T-cell (primary cell): Measurements from ENCODE around the gene WNK2. TPM values are rescaled to one million over a fixed set of nuclear protein-coding genes. Genes with fewer than 3 reads are reported as not detected.

Source experiments
- ATAC-seq, 4 experiments: fragments of 200-7000 bp in 3 of 4; fragments of 150-1000 bp in 1 of 4; cut with Tn5 transposase; replicated peaks in 1 of 4; 1 replicate in 3 of 4; 2 replicates in 1 of 4; pipeline ENCODE4 v1.10.0; 2021; ENCODE audit warnings: moderate library complexity in 3 of 4, mild to moderate bottlenecking in 2 of 4, moderate number of reproducible peaks in 1 of 4
- CTCF ChIA-PET, 2 donors: fragments of 300-600 bp; sonication (Branson Sonifier 250); formaldehyde crosslinking; loops; one replicate each; lab custom pipeline; 2022; ENCODE audit warnings: antibody characterized with exemption in 2 of 2; lab: Charles Lee
- POLR2A ChIA-PET, 2 donors: fragments of 300-600 bp; sonication (Branson Sonifier 250); formaldehyde crosslinking; loops; one replicate each; lab custom pipeline; 2022; ENCODE audit warnings: antibody characterized with exemption in 2 of 2; lab: Charles Lee
- DNase-seq, 35 experiments: peaks; one replicate each; pipeline versions ENCODE4 v3.0.0 to v3.0.0-alpha.2; 2013 to 2023
- H3K27ac ChIP-seq: one replicate; pipeline ENCODE4 v1.5.1; 2013; ENCODE audit warnings: low read length
- H3K27me3 ChIP-seq, 2 experiments: replicated peaks in 1 of 2; 1 replicate in 1 of 2; 2 replicates in 1 of 2; pipeline versions ENCODE4 v1.6.1 to v1.7.0; 2013; ENCODE audit warnings: low read length in 1 of 2, mixed read lengths in 1 of 2; ENCODE audit not compliant: control insufficient read depth in 2 of 2, insufficient read depth in 2 of 2; ENCODE audit errors: extremely low read depth in 1 of 2
- H3K36me3 ChIP-seq, 2 donors: 1 replicate in 1 of 2; 2 replicates in 1 of 2; pipeline versions ENCODE4 v1.6.1 to v1.7.0; 2013; ENCODE audit warnings: low read length in 1 of 2; ENCODE audit not compliant: control insufficient read depth in 2 of 2, insufficient read depth in 1 of 2; ENCODE audit errors: extremely low read depth in 1 of 2
- H3K4me1 ChIP-seq, 2 experiments: 1 replicate in 1 of 2; 2 replicates in 1 of 2; pipeline versions ENCODE4 v1.6.1 to v1.7.0; 2013; ENCODE audit warnings: low read length in 2 of 2, mixed read lengths in 1 of 2; ENCODE audit not compliant: insufficient read depth in 2 of 2, control insufficient read depth in 1 of 2; ENCODE audit errors: extremely low read depth in 1 of 2
- H3K4me3 ChIP-seq, 2 donors: 1 replicate in 1 of 2; 2 replicates in 1 of 2; pipeline versions ENCODE4 v1.5.1 to v1.7.0; 2013; ENCODE audit warnings: mild to moderate bottlenecking in 2 of 2, low read length in 1 of 2, moderate library complexity in 1 of 2; ENCODE audit not compliant: control insufficient read depth in 1 of 2; ENCODE audit errors: extremely low read depth in 1 of 2
- H3K9me3 ChIP-seq: 2 replicates; pipeline ENCODE4 v1.7.0; 2013
- H3K27ac Mint-ChIP-seq, 2 donors: one replicate each; pipeline ENCODE4 v1.8.0; 2020 to 2021; ENCODE audit warnings: mild to moderate bottlenecking in 2 of 2, mixed read lengths in 2 of 2
- H3K27me3 Mint-ChIP-seq, 2 donors: one replicate each; pipeline ENCODE4 v1.8.0; 2021 to 2022; ENCODE audit warnings: mixed read lengths in 2 of 2
- H3K36me3 Mint-ChIP-seq: one replicate; pipeline ENCODE4 v1.8.0; 2021; ENCODE audit warnings: mixed read lengths
- H3K4me1 Mint-ChIP-seq, 3 donors: one replicate each; pipeline ENCODE4 v1.8.0; 2020 to 2022; ENCODE audit warnings: mixed read lengths in 3 of 3, mild to moderate bottlenecking in 1 of 3
- H3K4me3 Mint-ChIP-seq, 3 donors: one replicate each; pipeline ENCODE4 v1.8.0; 2020 to 2022; ENCODE audit warnings: mild to moderate bottlenecking in 3 of 3, mixed read lengths in 3 of 3, moderate library complexity in 3 of 3
- H3K9me3 Mint-ChIP-seq, 3 donors: one replicate each; pipeline ENCODE4 v1.8.0; 2020 to 2022; ENCODE audit warnings: mixed read lengths in 3 of 3
- WGBS: methylation state at CpG from one replicate; pipeline ENCODE4 v1.1.5; 2013; ENCODE audit warnings: missing lambda C conversion rate; ENCODE audit not compliant: insufficient coverage; 5-methylcytosine and 5-hydroxymethylcytosine counted together
- total RNA-seq, 35 experiments: library from RNA in 6 of 35; stranded (reverse) in 6 of 35; fragments of 120-200 nt in 1 of 35; gene quantifications; one replicate each; pipeline versions ENCODE4 v1.2.1 to v1.2.4 and lab custom pipeline; 2013 to 2026

WNK2 gene
- total RNA-seq, 5 donors from 2014 or later (not counting 1 experiment from before 2014, with no cell fraction given), result 0.12 to 0.95 (median 0.48) TPM

GRCh38 chr9:93225892-93226291 is 42.0 kb downstream of the WNK2 start:
- POLR2A ChIA-PET, result no interaction called here
- H3K4me1 Mint-ChIP-seq, result no peaks in the 10 kb centered on the region
- Histone ChIP-seq H3K36me3 (no peaks in the 10 kb centered on the region), H3K9me3 (no peaks in the 10 kb centered on the region), H3K27ac (no peak overlapping the region), H3K27me3 (peaks cover 0 to 41% of the 10 kb centered on the region in 2 experiments), H3K4me1 (no peaks in the 10 kb centered on the region), H3K4me3 (no peak overlapping the region)
- H3K4me3 Mint-ChIP-seq, result no peak overlapping the region
- no peaks in the 10 kb centered on the region for H3K36me3 Mint-ChIP-seq
- H3K9me3 Mint-ChIP-seq, result no peaks in the 10 kb centered on the region
- 85% methylated on average over 8 of the region's 9 CpGs for WGBS
- H3K27me3 Mint-ChIP-seq, result peaks cover 3 to 7% of the 10 kb centered on the region in 2 donors
- ATAC-seq (no peak), DNase-seq (no peak)
- CTCF ChIA-PET, result no interaction called here
- H3K27ac Mint-ChIP-seq, result no peak overlapping the region

- H3K4me3 ChIP-seq, result no peak overlapping the region
- ChIA-PET CTCF (no interaction called here), POLR2A (no interaction called here)
- Mint-ChIP-seq H3K4me3 (no peak overlapping the region), H3K9me3 (no peaks in the 10 kb centered on the region), H3K27ac (no peak overlapping the region), H3K27me3 (peaks cover 8% of the 10 kb centered on the region in 2 donors), H3K36me3 (no peaks in the 10 kb centered on the region), H3K4me1 (peaks cover 2 to 7% (median 3%) of the 10 kb centered on the region in 3 donors)
- H3K27ac ChIP-seq, result no peak overlapping the region
- no peaks in the 10 kb centered on the region for H3K9me3 ChIP-seq
- H3K27me3 ChIP-seq, result peaks cover 0 to 47% of the 10 kb centered on the region in 2 experiments
- ATAC-seq (no peak), DNase-seq (no peak)
- H3K36me3 ChIP-seq, result no peaks in the 10 kb centered on the region
- H3K4me1 ChIP-seq, result peaks cover 0 to 7% of the 10 kb centered on the region in 2 experiments
- WGBS, result no CpG with 5 or more reads among the region's 5 CpGs
Measured at GRCh38 chr9:93226819-93227218, 42.9 kb downstream of the WNK2 start.

DNA sequence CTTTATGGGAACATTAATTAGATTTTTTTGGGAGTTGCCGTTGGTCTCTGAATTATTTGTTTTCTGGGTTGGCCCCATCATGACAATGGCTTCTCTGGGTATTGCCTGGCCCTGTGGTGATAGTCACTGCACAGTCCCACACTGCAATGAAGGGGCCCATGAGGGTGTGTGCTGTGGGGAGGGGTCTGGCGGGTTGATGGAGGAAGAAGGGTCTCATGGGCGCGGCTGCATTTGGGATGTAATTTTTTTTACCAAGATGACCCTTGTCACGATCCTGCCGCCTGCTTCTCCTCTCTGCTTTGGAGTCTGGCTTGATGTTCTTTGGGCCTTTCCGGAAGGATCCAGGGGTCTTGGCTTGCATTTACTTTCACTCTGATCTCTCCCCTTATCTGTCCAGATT is 44.1 kb downstream of the WNK2 start:
- DNase-seq (no peak), ATAC-seq (no peak)
- Histone ChIP-seq H3K27me3 (peaks cover 0 to 57% of the 10 kb centered on the region in 2 experiments), H3K4me1 (peaks cover 0 to 7% of the 10 kb centered on the region in 2 experiments), H3K4me3 (no peak overlapping the region), H3K27ac (no peak overlapping the region), H3K36me3 (no peaks in the 10 kb centered on the region), H3K9me3 (no peaks in the 10 kb centered on the region)
- Mint-ChIP-seq H3K4me3 (no peak overlapping the region), H3K27me3 (peaks cover 18 to 19% of the 10 kb centered on the region in 2 donors), H3K27ac (no peak overlapping the region), H3K4me1 (peaks cover 2 to 9% (median 3%) of the 10 kb centered on the region in 3 donors), H3K9me3 (no peaks in the 10 kb centered on the region), H3K36me3 (no peaks in the 10 kb centered on the region)
- ChIA-PET POLR2A (no interaction called here), CTCF (no interaction called here)
- 100% methylated on average over 3 of the region's 7 CpGs for WGBS

DNA sequence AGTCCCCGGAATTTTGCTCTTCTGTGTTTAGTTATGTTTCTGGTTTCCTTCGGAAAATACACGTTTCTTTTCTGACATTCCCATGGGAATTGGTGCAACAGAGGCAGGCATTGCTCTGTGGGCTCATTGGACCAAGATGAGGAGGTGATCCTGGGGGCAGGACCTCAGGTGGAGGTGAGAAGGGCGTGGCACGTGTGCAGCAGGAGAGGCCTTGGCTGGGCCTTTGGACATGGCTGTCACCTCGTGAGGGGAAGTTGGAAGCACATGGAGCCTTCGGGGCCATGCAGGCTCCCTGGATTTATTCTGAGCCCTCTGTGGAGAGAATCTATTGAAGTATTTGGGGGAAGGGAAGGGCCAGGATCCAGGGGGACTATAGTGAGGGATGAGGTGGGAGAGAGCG is 44.5 kb downstream of the WNK2 start:
- peaks cover 0 to 55% of the 10 kb centered on the region in 2 experiments for H3K27me3 ChIP-seq
- no peaks in the 10 kb centered on the region for H3K36me3 ChIP-seq
- no peak overlapping the region for H3K4me3 ChIP-seq
- no peak overlapping the region for H3K27ac ChIP-seq
- DNase-seq (no peak), ATAC-seq (no peak)
- Mint-ChIP-seq H3K9me3 (no peaks in the 10 kb centered on the region), H3K27me3 (peaks cover 18 to 24% of the 10 kb centered on the region in 2 donors), H3K36me3 (no peaks in the 10 kb centered on the region), H3K27ac (no peak overlapping the region), H3K4me3 (no peak overlapping the region), H3K4me1 (peaks cover 2 to 9% (median 3%) of the 10 kb centered on the region in 3 donors)
- no peaks in the 10 kb centered on the region for H3K9me3 ChIP-seq
- peaks cover 0 to 7% of the 10 kb centered on the region in 2 experiments for H3K4me1 ChIP-seq
- CTCF ChIA-PET, result no interaction called here
- POLR2A ChIA-PET, result no interaction called here
- WGBS, result 85% methylated on average over 8 of the region's 8 CpGs

DNA sequence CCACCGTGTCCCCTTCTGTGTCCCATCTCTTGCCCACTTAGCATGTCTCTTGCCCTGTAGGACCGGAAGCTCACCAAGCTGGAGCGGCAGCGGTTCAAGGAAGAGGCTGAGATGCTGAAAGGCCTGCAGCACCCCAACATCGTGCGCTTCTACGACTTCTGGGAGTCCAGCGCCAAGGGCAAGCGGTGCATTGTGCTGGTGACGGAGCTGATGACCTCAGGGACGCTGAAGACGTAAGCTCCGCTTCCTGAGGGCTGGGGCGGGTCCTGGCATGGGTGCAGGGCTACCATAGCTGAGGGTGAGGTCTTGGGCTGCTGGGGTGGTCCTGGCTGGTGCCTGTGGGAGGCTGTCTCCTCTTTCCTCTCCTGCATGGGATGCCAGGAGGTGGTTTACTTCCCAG is 45.7 kb downstream of the WNK2 start:
- no peak overlapping the region for H3K4me3 Mint-ChIP-seq
- no peaks in the 10 kb centered on the region for H3K36me3 Mint-ChIP-seq
- ChIA-PET CTCF (no interaction called here), POLR2A (no interaction called here)
- H3K27ac ChIP-seq, result no peak overlapping the region
- H3K9me3 ChIP-seq, result no peaks in the 10 kb centered on the region
- ATAC-seq (no peak), DNase-seq (no peak)
- H3K27me3 ChIP-seq, result peaks cover 0 to 50% of the 10 kb centered on the region in 2 experiments
- H3K4me1 Mint-ChIP-seq, result peaks cover 2 to 9% (median 3%) of the 10 kb centered on the region in 3 donors
- WGBS, result 91% methylated on average over 10 of the region's 14 CpGs
- no peak overlapping the region for H3K4me3 ChIP-seq
- H3K9me3 Mint-ChIP-seq, result no peaks in the 10 kb centered on the region
- H3K27ac Mint-ChIP-seq, result no peak overlapping the region
- H3K36me3 ChIP-seq, result no peaks in the 10 kb centered on the region
- peaks cover 0 to 7% of the 10 kb centered on the region in 2 experiments for H3K4me1 ChIP-seq
- H3K27me3 Mint-ChIP-seq, result peaks cover 18 to 24% of the 10 kb centered on the region in 2 donors

DNA sequence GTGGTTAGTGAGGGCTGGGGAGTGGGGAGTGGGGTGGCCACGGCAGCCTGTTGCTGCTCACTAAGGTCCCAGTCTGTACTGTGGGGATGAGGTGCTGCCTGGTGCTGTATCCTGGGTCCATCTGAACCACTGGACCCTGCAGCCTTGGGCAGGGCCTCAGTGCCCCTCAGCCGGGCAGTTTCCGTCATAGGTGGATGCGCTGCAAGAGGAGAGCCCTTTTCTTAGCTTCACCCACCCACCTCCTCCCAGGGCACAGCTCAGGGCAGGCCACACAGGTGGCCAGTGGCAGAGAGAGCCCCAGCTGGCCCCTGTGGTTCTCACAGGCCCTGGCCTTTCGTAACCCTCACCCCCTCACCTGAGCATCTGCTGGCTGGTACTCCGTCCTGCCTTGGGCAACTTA is 46.2 kb downstream of the WNK2 start:
- H3K27me3 Mint-ChIP-seq, result peaks cover 19 to 24% of the 10 kb centered on the region in 2 donors
- H3K27ac Mint-ChIP-seq, result no peak overlapping the region
- no peak overlapping the region for H3K4me3 ChIP-seq
- peaks cover 0 to 7% of the 10 kb centered on the region in 2 experiments for H3K4me1 ChIP-seq
- peaks cover 2 to 9% (median 3%) of the 10 kb centered on the region in 3 donors for H3K4me1 Mint-ChIP-seq
- POLR2A ChIA-PET, result no interaction called here
- no peaks in the 10 kb centered on the region for H3K36me3 ChIP-seq
- H3K36me3 Mint-ChIP-seq, result no peaks in the 10 kb centered on the region
- no peaks in the 10 kb centered on the region for H3K9me3 ChIP-seq
- no peak overlapping the region for H3K27ac ChIP-seq
- CTCF ChIA-PET, result no interaction called here
- ATAC-seq (no peak), DNase-seq (no peak)
- H3K27me3 ChIP-seq, result peaks cover 0 to 56% of the 10 kb centered on the region in 2 experiments
- no peak overlapping the region for H3K4me3 Mint-ChIP-seq
- no peaks in the 10 kb centered on the region for H3K9me3 Mint-ChIP-seq
- 75% methylated on average over 2 of the region's 6 CpGs for WGBS

DNA sequence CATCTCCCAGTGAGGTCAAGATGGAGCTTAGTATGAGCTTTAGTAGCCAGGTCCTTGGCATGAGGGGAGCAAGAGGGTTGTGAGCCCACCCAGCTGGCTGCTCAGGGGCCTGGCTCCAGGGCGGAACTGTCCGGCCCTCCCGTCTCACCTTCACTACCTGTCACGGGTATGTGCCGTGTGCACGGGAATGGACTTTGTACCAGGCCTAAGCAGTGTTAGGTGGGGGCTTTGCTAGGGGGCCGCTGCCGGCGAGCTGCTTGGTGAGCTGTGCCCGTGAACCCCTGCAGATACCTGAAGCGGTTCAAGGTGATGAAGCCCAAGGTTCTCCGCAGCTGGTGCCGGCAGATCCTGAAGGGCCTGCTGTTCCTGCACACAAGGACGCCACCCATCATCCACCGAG is 46.7 kb downstream of the WNK2 start:
- 88% methylated on average over 14 of the region's 15 CpGs for whole genome bisulfite sequencing

More for the DNA sequence above, 46.7 kb downstream of the WNK2 start:
- DNase-seq (no peak), ATAC-seq (no peak)
- no peak overlapping the region for H3K27ac ChIP-seq
- ChIA-PET CTCF (no interaction called here), POLR2A (no interaction called here)
- Mint-ChIP-seq H3K36me3 (no peaks in the 10 kb centered on the region), H3K27me3 (peaks cover 21 to 24% of the 10 kb centered on the region in 2 donors), H3K27ac (no peak overlapping the region), H3K9me3 (no peaks in the 10 kb centered on the region), H3K4me3 (no peak overlapping the region), H3K4me1 (peaks cover 2 to 9% (median 3%) of the 10 kb centered on the region in 3 donors)
- peaks cover 0 to 60% of the 10 kb centered on the region in 2 experiments for H3K27me3 ChIP-seq
- no peak overlapping the region for H3K4me3 ChIP-seq
- H3K4me1 ChIP-seq, result peaks cover 0 to 7% of the 10 kb centered on the region in 2 experiments
- H3K36me3 ChIP-seq, result no peaks in the 10 kb centered on the region
- no peaks in the 10 kb centered on the region for H3K9me3 ChIP-seq
